ENCODE data around the gene CREG2.
"Not testable (repeated sequence)": the region's sequence is repeated elsewhere in the genome, so short reads cannot be mapped to it uniquely, and the experiment has no call there.

Gene CREG2

GRCh38 chr2:101372792-101373191 lies 14.5 kb downstream of the CREG2 start:
- DNase-seq (ENCODE audit: low spot score): no peak

GRCh38 chr2:101371636-101372035 lies 15.7 kb downstream of the CREG2 start:
- no peak for DNase-seq (ENCODE audit: low spot score)

GRCh38 chr2:101369100-101369499 lies 18.2 kb downstream of the CREG2 start:
- no peak for DNase-seq (ENCODE audit: low spot score)

- DNase-seq (ENCODE audit: low spot score): no peak
These were observed 18.9 kb downstream of the CREG2 start for GRCh38 chr2:101368376-101368775.

GRCh38 chr2:101367508-101367907 lies 19.8 kb downstream of the CREG2 start:
- DNase-seq (ENCODE audit: low spot score): no peak

GRCh38 chr2:101364878-101365277 lies 22.4 kb downstream of the CREG2 start:
- no peak for DNase-seq (ENCODE audit: low spot score)

- no peak for DNase-seq (ENCODE audit: low spot score)
These were observed 24.5 kb downstream of the CREG2 start for GRCh38 chr2:101362777-101363176.

GRCh38 chr2:101362316-101362715 lies 25.0 kb downstream of the CREG2 start:
- no peak for DNase-seq (ENCODE audit: low spot score)

GRCh38 chr2:101361522-101361921 lies 25.8 kb downstream of the CREG2 start:
- DNase-seq (ENCODE audit: low spot score): no peak

GRCh38 chr2:101361121-101361520 lies 26.2 kb downstream of the CREG2 start:
- DNase-seq (ENCODE audit: low spot score): no peak

GRCh38 chr2:101360232-101360631 lies 27.1 kb downstream of the CREG2 start:
- peak; percentile 92 for DNase-seq (ENCODE audit: low spot score)

- DNase-seq (ENCODE audit: low spot score): no peak
These were observed 27.8 kb downstream of the CREG2 start for GRCh38 chr2:101359410-101359954.

GRCh38 chr2:101357376-101357775 lies 29.9 kb downstream of the CREG2 start:
- no peak for DNase-seq (ENCODE audit: low spot score)

- no peak for DNase-seq (ENCODE audit: low spot score)
These were observed 30.8 kb downstream of the CREG2 start for GRCh38 chr2:101356521-101356920.

- no peak for DNase-seq (ENCODE audit: low spot score)
These were observed 31.2 kb downstream of the CREG2 start for GRCh38 chr2:101356055-101356454.

GRCh38 chr2:101355401-101356054 lies 31.8 kb downstream of the CREG2 start:
- DNase-seq (ENCODE audit: low spot score): no peak

GRCh38 chr2:101354420-101355311 lies 32.6 kb downstream of the CREG2 start:
- no peak for DNase-seq (ENCODE audit: low spot score)

GRCh38 chr2:101352631-101353030 lies 34.7 kb downstream of the CREG2 start:
- DNase-seq (ENCODE audit: low spot score): not testable (repeated sequence)

GRCh38 chr2:101351207-101351606 lies 36.1 kb downstream of the CREG2 start:
- DNase-seq (ENCODE audit: low spot score): no peak

- DNase-seq (ENCODE audit: low spot score): peak; percentile 17
These were observed 37.2 kb downstream of the CREG2 start for GRCh38 chr2:101349893-101350662.

- DNase-seq (ENCODE audit: low spot score): peak; percentile 52
These were observed 38.4 kb downstream of the CREG2 start for GRCh38 chr2:101348883-101349282.

- no peak for DNase-seq (ENCODE audit: low spot score)
These were observed 40.4 kb downstream of the CREG2 start for GRCh38 chr2:101346909-101347308.

All from SW480 (cell line).